Osteoblast (primary cell): ENCODE measurements around the gene PUM1. TPM values are rescaled to one million over a fixed set of nuclear protein-coding genes. Genes with fewer than 3 reads are reported as not detected.

Source experiments
- DNase-seq: peaks from one replicate; pipeline ENCODE4 v3.0.0; 2011; ENCODE audit warnings: low spot score, mixed read lengths; ENCODE audit not compliant: insufficient read length; ENCODE audit errors: missing footprints
- H2AFZ ChIP-seq: 2 replicates; pipeline ENCODE4 v1.6.0; 2011; ENCODE audit warnings: mild to moderate bottlenecking, low read length
- H3K27ac ChIP-seq: 2 replicates; pipeline ENCODE4 v1.5.1; 2011; ENCODE audit warnings: mild to moderate bottlenecking, low read depth, low read length, moderate library complexity
- H3K27me3 ChIP-seq: 2 replicates; pipeline ENCODE4 v1.6.0; 2012; ENCODE audit warnings: mild to moderate bottlenecking, control low read depth, inconsistent platforms, low read length, moderate library complexity; ENCODE audit not compliant: insufficient read depth
- H3K36me3 ChIP-seq: 2 replicates; pipeline ENCODE4 v1.5.1; 2011; ENCODE audit warnings: mild to moderate bottlenecking, low read length, control low read depth, moderate library complexity; ENCODE audit not compliant: insufficient read depth
- H3K4me1 ChIP-seq: 2 replicates; pipeline ENCODE4 v1.5.1; 2011; ENCODE audit warnings: mild to moderate bottlenecking, low read length, control low read depth, moderate library complexity; ENCODE audit not compliant: insufficient read depth
- H3K4me2 ChIP-seq: 2 replicates; pipeline ENCODE4 v1.6.0; 2011; ENCODE audit warnings: mild to moderate bottlenecking, low read length; ENCODE audit not compliant: insufficient read depth
- H3K4me3 ChIP-seq: fragments of 200-600 bp; sonication (generic); 3 replicates; pipeline ENCODE4 v1.5.1; 2012; ENCODE audit warnings: mild to moderate bottlenecking, low read length, inconsistent platforms; ENCODE audit not compliant: insufficient read depth
- H3K79me2 ChIP-seq: 2 replicates; pipeline ENCODE4 v1.6.0; 2012; ENCODE audit warnings: mild to moderate bottlenecking, low read length, control low read depth, inconsistent platforms; ENCODE audit not compliant: insufficient read depth
- H3K9me3 ChIP-seq: 2 replicates; pipeline ENCODE4 v1.5.1; 2011; ENCODE audit warnings: low read depth, low read length, control low read depth
- H4K20me1 ChIP-seq: 2 replicates; pipeline ENCODE4 v1.6.0; 2012; ENCODE audit warnings: mild to moderate bottlenecking, low read length, control low read depth; ENCODE audit not compliant: insufficient read depth
- total RNA-seq: library from RNA; depleted of rRNA; stranded (reverse); fragments of >200 nt; gene quantifications from 2 replicates; pipeline ENCODE4 v1.2.3, GENCODE V29; 2012
- TF ChIP-seq, protein P1 (sequence below): IDR thresholded peaks from 2 replicates; pipeline ENCODE4 v1.5.1; 2011; ENCODE audit warnings: mild to moderate bottlenecking, low read depth, low read length, moderate library complexity; ENCODE audit errors: extremely low read depth

PUM1 gene
- total RNA-seq, 1 donor: 68.8 TPM

DNA sequence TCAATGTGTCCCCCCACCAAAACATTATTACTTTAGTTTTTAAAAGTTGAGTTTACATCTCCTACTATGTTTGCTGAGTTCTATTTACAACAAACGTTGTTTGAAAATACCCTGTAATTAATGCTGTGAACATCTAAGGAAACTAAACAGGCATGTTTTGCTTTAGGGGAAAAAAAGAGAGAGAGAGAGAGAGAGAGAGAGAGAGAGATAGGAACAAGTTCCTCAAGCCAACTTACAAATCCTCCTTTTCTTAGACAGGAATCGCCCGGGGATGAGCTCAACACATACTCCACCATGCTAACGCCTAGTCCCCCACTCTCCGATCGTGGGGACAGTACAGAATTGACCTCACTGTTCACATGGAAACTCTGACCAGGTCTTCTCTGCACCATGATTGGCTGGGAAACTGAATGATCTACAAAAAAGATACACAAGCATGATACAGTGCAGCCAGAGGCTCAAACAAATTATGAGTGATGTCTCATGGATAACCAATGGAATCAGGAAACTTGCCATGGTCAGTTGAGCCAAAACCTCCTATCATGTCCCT is 59.8 kb downstream of the PUM1 start:
- peaks cover 88% of the 10 kb centered on the region for H3K79me2 ChIP-seq
- H3K4me3 ChIP-seq: no peak overlapping the region
- no peak overlapping the region for H2AFZ ChIP-seq
- H3K36me3 ChIP-seq: peaks cover 34% of the 10 kb centered on the region
- TF ChIP-seq, protein P1, sequence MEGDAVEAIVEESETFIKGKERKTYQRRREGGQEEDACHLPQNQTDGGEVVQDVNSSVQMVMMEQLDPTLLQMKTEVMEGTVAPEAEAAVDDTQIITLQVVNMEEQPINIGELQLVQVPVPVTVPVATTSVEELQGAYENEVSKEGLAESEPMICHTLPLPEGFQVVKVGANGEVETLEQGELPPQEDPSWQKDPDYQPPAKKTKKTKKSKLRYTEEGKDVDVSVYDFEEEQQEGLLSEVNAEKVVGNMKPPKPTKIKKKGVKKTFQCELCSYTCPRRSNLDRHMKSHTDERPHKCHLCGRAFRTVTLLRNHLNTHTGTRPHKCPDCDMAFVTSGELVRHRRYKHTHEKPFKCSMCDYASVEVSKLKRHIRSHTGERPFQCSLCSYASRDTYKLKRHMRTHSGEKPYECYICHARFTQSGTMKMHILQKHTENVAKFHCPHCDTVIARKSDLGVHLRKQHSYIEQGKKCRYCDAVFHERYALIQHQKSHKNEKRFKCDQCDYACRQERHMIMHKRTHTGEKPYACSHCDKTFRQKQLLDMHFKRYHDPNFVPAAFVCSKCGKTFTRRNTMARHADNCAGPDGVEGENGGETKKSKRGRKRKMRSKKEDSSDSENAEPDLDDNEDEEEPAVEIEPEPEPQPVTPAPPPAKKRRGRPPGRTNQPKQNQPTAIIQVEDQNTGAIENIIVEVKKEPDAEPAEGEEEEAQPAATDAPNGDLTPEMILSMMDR: no peak
- no peak for DNase-seq
- no peaks in the 10 kb centered on the region for H3K9me3 ChIP-seq
- H3K27ac ChIP-seq: peak overlapping the region; percentile 43
- H3K4me1 ChIP-seq: peaks cover 47% of the 10 kb centered on the region
- H4K20me1 ChIP-seq: peaks cover 57% of the 10 kb centered on the region
- no peaks in the 10 kb centered on the region for H3K27me3 ChIP-seq
- H3K4me2 ChIP-seq: no peak overlapping the region

DNA sequence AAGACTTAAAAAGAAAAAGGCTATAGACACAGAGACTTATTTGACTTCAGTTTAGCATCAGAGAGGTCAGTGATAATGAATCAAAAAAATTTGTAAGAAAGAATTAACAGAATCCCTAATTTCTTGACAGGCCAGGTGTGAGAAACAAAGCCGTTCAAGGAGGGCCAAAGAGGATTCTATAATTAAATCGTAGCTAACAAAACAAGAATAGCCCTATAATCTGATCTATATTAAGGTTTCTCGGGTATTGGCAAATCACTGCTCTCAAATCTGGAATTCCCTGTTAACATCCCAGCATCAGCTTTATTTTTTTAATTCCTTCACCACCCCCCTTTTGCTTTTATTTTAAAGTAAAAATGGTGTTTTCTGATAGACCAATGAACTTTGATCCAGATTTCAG is 60.3 kb downstream of the PUM1 start:
- H2AFZ ChIP-seq: no peak overlapping the region
- peaks cover 52% of the 10 kb centered on the region for H4K20me1 ChIP-seq
- peaks cover 36% of the 10 kb centered on the region for H3K36me3 ChIP-seq
- peaks cover 42% of the 10 kb centered on the region for H3K4me1 ChIP-seq
- DNase-seq: no peak
- no peaks in the 10 kb centered on the region for H3K27me3 ChIP-seq
- no peaks in the 10 kb centered on the region for H3K9me3 ChIP-seq
- peak overlapping the region; percentile 43 for H3K27ac ChIP-seq
- H3K4me2 ChIP-seq: no peak overlapping the region
- H3K79me2 ChIP-seq: peaks cover 88% of the 10 kb centered on the region
- no peak overlapping the region for H3K4me3 ChIP-seq
- TF ChIP-seq, protein P1: no peak

DNA sequence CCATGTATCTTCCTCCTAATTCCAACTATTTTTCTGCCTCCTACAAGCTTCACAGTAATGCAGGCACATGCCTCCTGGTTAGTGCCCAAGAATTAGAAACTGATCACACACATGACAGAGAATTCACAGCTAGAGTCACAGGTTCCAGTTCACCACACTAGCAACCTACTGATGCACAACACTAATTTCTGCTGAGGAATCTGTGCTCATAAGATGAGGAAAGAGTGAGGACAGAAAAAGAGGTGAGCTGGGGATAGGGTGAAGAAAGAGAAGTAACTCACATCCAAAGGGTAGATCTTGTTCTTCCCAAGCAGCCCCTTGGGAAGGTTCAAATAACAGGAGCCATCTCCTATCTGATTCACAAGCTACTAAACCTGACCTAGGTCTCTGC is 61.3 kb downstream of the PUM1 start:
- no peak overlapping the region for H3K4me3 ChIP-seq
- peaks cover 43% of the 10 kb centered on the region for H4K20me1 ChIP-seq
- no peak overlapping the region for H3K27ac ChIP-seq
- no peak overlapping the region for H2AFZ ChIP-seq
- DNase-seq: no peak
- peaks cover 40% of the 10 kb centered on the region for H3K36me3 ChIP-seq
- peaks cover 87% of the 10 kb centered on the region for H3K79me2 ChIP-seq
- no peaks in the 10 kb centered on the region for H3K9me3 ChIP-seq
- no peaks in the 10 kb centered on the region for H3K27me3 ChIP-seq
- peaks cover 37% of the 10 kb centered on the region for H3K4me1 ChIP-seq
- no peak overlapping the region for H3K4me2 ChIP-seq
- TF ChIP-seq, protein P1: no peak

DNA sequence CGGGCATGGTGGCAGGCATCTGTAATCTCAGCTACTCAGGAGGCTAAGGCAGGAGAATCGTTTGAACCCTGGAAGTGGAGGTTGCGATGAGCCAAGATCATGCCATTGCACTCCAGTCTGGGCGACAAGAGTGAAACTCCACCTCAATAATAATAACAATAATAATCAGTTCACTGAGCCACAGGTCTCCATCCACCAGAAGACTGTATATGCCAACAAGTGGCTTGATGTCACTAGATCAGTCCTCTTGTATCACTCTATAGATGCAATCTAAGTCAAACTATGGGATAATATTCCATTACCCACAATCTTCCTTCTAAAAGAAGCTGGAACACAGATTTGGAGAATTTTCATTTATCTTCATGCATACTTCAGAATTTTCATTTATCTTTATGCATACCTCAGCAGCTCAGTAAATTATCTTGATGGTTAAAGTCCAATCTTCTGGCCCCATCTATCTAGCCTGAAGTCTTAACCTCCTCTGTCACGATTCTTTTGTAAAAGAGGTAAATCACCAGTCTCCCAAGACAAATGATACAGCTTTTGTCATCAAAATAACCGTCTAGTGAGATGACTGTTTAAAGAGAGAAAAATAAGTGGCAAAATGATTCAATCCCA is 61.8 kb downstream of the PUM1 start:
- H3K9me3 ChIP-seq: no peaks in the 10 kb centered on the region
- DNase-seq: no peak
- H3K79me2 ChIP-seq: peaks cover 87% of the 10 kb centered on the region
- no peak overlapping the region for H3K4me2 ChIP-seq
- H3K27ac ChIP-seq: no peak overlapping the region
- no peak overlapping the region for H3K4me3 ChIP-seq
- H4K20me1 ChIP-seq: peaks cover 39% of the 10 kb centered on the region
- H3K27me3 ChIP-seq: no peaks in the 10 kb centered on the region
- no peak overlapping the region for H2AFZ ChIP-seq
- TF ChIP-seq, protein P1: no peak
- H3K4me1 ChIP-seq: peaks cover 34% of the 10 kb centered on the region
- H3K36me3 ChIP-seq: peaks cover 40% of the 10 kb centered on the region
